Endothelial cell of umbilical vein (primary cell): ENCODE measurements around the gene UBE2H. TPM values are rescaled to one million over a fixed set of nuclear protein-coding genes. Genes with fewer than 3 reads are reported as not detected.

Experiments
- BruUV-seq: library from RNA; stranded (reverse); fragments of 400-500 nt; replicated peaks from 2 replicates; lab custom pipeline; 2021; lab: Mats Ljungman, UMichigan
- CTCF ChIA-PET: fragments of 300-600, 350-600 bp; sonication (Branson Sonifier 250); formaldehyde crosslinking; loops from one replicate; lab custom pipeline; 2021; ENCODE audit warnings: antibody characterized with exemption, inconsistent platforms; lab: Charles Lee
- POLR2A ChIA-PET: fragments of 300-600, 350-600 bp; sonication (Branson Sonifier 250); formaldehyde crosslinking; loops from one replicate; lab custom pipeline; 2021; ENCODE audit warnings: antibody characterized with exemption, inconsistent platforms; lab: Charles Lee
- DNase-seq: peaks from one replicate; pipeline ENCODE4 v3.0.0-alpha.2; 2011; ENCODE audit warnings: low read depth, low spot score
- FAIRE-seq: peaks from 2 replicates; lab custom pipeline; 2011; peaks lifted over from hg19 to GRCh38; lab: Jason Lieb, UNC
- H2AFZ ChIP-seq: 2 replicates; pipeline ENCODE4 v1.6.0; 2012; ENCODE audit warnings: low read depth, low read length, control low read depth, inconsistent platforms
- H3K27ac ChIP-seq: 2 replicates; pipeline ENCODE4 v1.5.1; 2011; ENCODE audit warnings: low read depth, mild to moderate bottlenecking, control low read depth, low read length, moderate library complexity; ENCODE audit not compliant: insufficient read depth
- H3K27me3 ChIP-seq, 2 experiments: 2 replicates each; pipeline versions ENCODE4 v1.6.0 to v1.6.1; 2011; ENCODE audit warnings: low read length in 2 of 2, mixed read lengths in 1 of 2; ENCODE audit not compliant: control insufficient read depth in 2 of 2, insufficient read depth in 2 of 2
- H3K36me3 ChIP-seq, 2 experiments: 2 replicates in 1 of 2; 3 replicates in 1 of 2; pipeline ENCODE4 v1.5.1; 2011; ENCODE audit warnings: low read length in 2 of 2, mild to moderate bottlenecking in 1 of 2, moderate library complexity in 1 of 2; ENCODE audit not compliant: control insufficient read depth in 2 of 2, insufficient read depth in 2 of 2; ENCODE audit errors: extremely low read depth in 1 of 2
- H3K4me1 ChIP-seq: 3 replicates; pipeline ENCODE4 v1.5.1; 2011; ENCODE audit warnings: mild to moderate bottlenecking, low read length; ENCODE audit not compliant: control insufficient read depth, insufficient read depth; ENCODE audit errors: extremely low read depth
- H3K4me2 ChIP-seq: 2 replicates; pipeline ENCODE4 v1.6.1; 2011; ENCODE audit warnings: low read length, control low read depth, mixed read lengths; ENCODE audit not compliant: insufficient read depth
- H3K4me3 ChIP-seq, 3 experiments: fragments of 200-600 bp in 1 of 3; sonication (generic), shearing (Covaris generic) in 1 of 3; replicated peaks in 1 of 3; 2 replicates each; pipeline ENCODE4 v1.5.1; 2011 to 2016; ENCODE audit warnings: control low read depth in 3 of 3, low read length in 3 of 3, mild to moderate bottlenecking in 2 of 3, inconsistent platforms in 1 of 3, low read depth in 1 of 3, moderate library complexity in 1 of 3; ENCODE audit not compliant: insufficient read depth in 1 of 3
- H3K79me2 ChIP-seq: 2 replicates; pipeline ENCODE4 v1.6.0; 2012; ENCODE audit warnings: low read length, inconsistent platforms; ENCODE audit not compliant: control insufficient read depth, insufficient read depth
- H3K9ac ChIP-seq: replicated peaks from 2 replicates; pipeline ENCODE3; 2011; ENCODE audit warnings: low read length, control low read depth; ENCODE audit not compliant: insufficient read depth; ENCODE audit errors: extremely low read depth
- H3K9me1 ChIP-seq: replicated peaks from 3 replicates; pipeline ENCODE4 v1.6.0; 2011; ENCODE audit warnings: mild to moderate bottlenecking, low read length; ENCODE audit not compliant: control insufficient read depth, insufficient read depth; ENCODE audit errors: extremely low read depth
- H3K9me3 ChIP-seq: replicated peaks from 2 replicates; pipeline ENCODE4 v1.5.1; 2012; ENCODE audit warnings: low read length, inconsistent platforms; ENCODE audit not compliant: control insufficient read depth, insufficient read depth
- H4K20me1 ChIP-seq: replicated peaks from 2 replicates; pipeline ENCODE3; 2011; ENCODE audit warnings: mild to moderate bottlenecking, low read length; ENCODE audit not compliant: control insufficient read depth, insufficient read depth; ENCODE audit errors: extremely low read depth
- CTCF ChIP-seq, 2 donors: IDR thresholded peaks; 1 replicate in 1 of 2; 2 replicates in 1 of 2; pipeline ENCODE4 v1.5.1; 2011; ENCODE audit warnings: low read length in 2 of 2, mild to moderate bottlenecking in 2 of 2, moderate library complexity in 2 of 2, control low read depth in 1 of 2, inconsistent platforms in 1 of 2, low read depth in 1 of 2; ENCODE audit not compliant: insufficient read depth in 1 of 2; ENCODE audit errors: extremely low read depth in 1 of 2
- EZH2 ChIP-seq: IDR thresholded peaks from 2 replicates; pipeline ENCODE4 v1.6.1; 2012; ENCODE audit warnings: borderline replicate concordance, low read depth, mild to moderate bottlenecking, moderate library complexity, low read length, inconsistent platforms; ENCODE audit not compliant: severe bottlenecking
- FOS ChIP-seq: IDR thresholded peaks from 2 replicates; pipeline ENCODE4 v1.6.1; 2011; ENCODE audit warnings: mild to moderate bottlenecking, low read length, moderate library complexity, borderline replicate concordance; ENCODE audit not compliant: insufficient read depth
- GATA2 ChIP-seq: IDR thresholded peaks from 2 replicates; pipeline ENCODE4 v1.7.0; 2011; ENCODE audit warnings: low read depth, mild to moderate bottlenecking, moderate library complexity, mixed read lengths, low read length; ENCODE audit not compliant: insufficient read length, insufficient read depth
- JUN ChIP-seq: IDR thresholded peaks from 2 replicates; pipeline ENCODE4 v1.6.1; 2011; ENCODE audit warnings: borderline replicate concordance, low read depth; ENCODE audit not compliant: insufficient read length, insufficient read depth
- MAX ChIP-seq: IDR thresholded peaks from 2 replicates; pipeline ENCODE4 v1.6.1; 2011; ENCODE audit not compliant: insufficient read depth, insufficient read length
- MYC ChIP-seq: IDR thresholded peaks from one replicate; pipeline ENCODE4 v1.6.1; 2011; ENCODE audit warnings: mild to moderate bottlenecking, low read depth, low read length
- POLR2A ChIP-seq: IDR thresholded peaks from 2 replicates; pipeline ENCODE4 v1.6.1; 2012; ENCODE audit warnings: low read depth, mild to moderate bottlenecking, control low read depth, low read length
- POLR2AphosphoS5 ChIP-seq: IDR thresholded peaks from 2 replicates; pipeline ENCODE4 v1.6.1; 2012; ENCODE audit warnings: low read depth, mild to moderate bottlenecking, control low read depth, low read length, moderate library complexity; ENCODE audit not compliant: insufficient read depth
- dilution Hi-C: fragments of 300-500 bp; cut with MboI; formaldehyde crosslinking; loops from one replicate; pipeline ENCODE4 v1.15.0; 2019; ENCODE audit warnings: low sequenced_read_pairs; ENCODE audit not compliant: extremely low pct_ligation_motif_present
- intact Hi-C: fragments of 100-400 bp; cut with micrococcal nuclease; formaldehyde crosslinking; loops from one replicate; pipeline ENCODE4 v1.10.0; 2022
- polyA plus RNA-seq, 4 experiments: library from polyadenylated mRNA; depleted of rRNA in 3 of 4; stranded (reverse) in 3 of 4; unstranded in 1 of 4; fragments of >200 nt; gene quantifications; 2 replicates each; pipeline versions ENCODE4 v1.2.1 to v1.2.3, GENCODE V29; 2011 to 2012; ENCODE audit warnings: missing spikeins in 1 of 4
- total RNA-seq: library from RNA; stranded (reverse); gene quantifications from 2 replicates; pipeline ENCODE4 v1.2.3, GENCODE V29; 2021

UBE2H gene
- total and polyA plus RNA-seq, 2 donors (not counting 3 experiments of a cell fraction or from before 2014, with no cell fraction given) = 51.7 to 90.1 TPM

- Histone ChIP-seq H3K4me3 (no peak overlapping the region), H3K9me3 (no peaks in the 10 kb centered on the region), H3K9ac (no peak overlapping the region), H3K9me1 (no peaks in the 10 kb centered on the region), H3K27ac (no peak overlapping the region), H3K4me2 (no peak overlapping the region), H2AFZ (no peak overlapping the region), H4K20me1 (peaks cover 7% of the 10 kb centered on the region), H3K36me3 (peaks cover 0 to 2% of the 10 kb centered on the region in 2 experiments), H3K79me2 (peaks cover 89% of the 10 kb centered on the region), H3K4me1 (peaks cover 1% of the 10 kb centered on the region), H3K27me3 (no peaks in the 10 kb centered on the region)
- ChIA-PET CTCF (interaction anchor here (0.6 kb wide), 1 partner anchor 20 kb away, joined by 3 read pairs; no protein-coding TSS in a partner anchor), POLR2A (no interaction called here)
- dilution Hi-C loops (no loop called here), intact Hi-C loops (no loop called here)
- TF ChIP-seq GATA2 (no peak), JUN (no peak), MYC (no peak), EZH2 (no peak), CTCF (IDR thresholded peaks at IDR 0.05; ENCODE audit: extremely low read depth in 1 of 2, insufficient read depth in 1 of 2, low read depth in 1 of 2, low read length in 2 of 2) (no peak), POLR2A (no peak), POLR2AphosphoS5 (no peak), FOS (no peak), MAX (no peak)
- no peak for DNase-seq
- BruUV-seq = no TSS peak
- FAIRE-seq = no peak
These were observed 9.4 kb downstream of the UBE2H start for GRCh38 chr7:129943352-129943751.
